ENCODE measurements around the gene BMERB1. TPM values are rescaled to one million over a fixed set of nuclear protein-coding genes. Genes with fewer than 3 reads are reported as not detected.

Gene BMERB1
- polyA plus RNA-seq, 1 donor (not counting 4 experiments of a cell fraction or from before 2014, with no cell fraction given), result 7.8 TPM

DNA sequence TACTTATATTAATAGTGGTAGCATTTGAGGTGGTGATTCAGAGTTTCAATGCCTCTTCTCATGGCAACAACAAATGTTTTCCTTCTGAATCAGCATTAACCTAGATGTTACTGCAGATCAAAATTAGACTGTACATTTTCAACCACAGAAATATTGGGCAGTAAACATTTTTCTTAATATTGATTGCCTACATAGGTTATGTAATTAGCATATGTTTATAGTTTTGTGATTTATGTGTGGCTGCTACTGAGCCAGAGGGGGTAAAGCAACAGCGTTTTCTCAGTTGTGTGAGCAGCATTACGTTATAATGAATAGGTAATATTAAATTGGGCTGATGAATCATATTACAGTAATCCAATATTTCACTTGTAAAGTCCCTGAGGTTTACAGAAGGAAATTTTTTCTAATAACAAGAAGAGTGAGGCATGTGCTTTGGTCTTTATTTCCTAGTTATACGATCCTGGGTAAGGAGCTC lies 18.8 kb upstream of the BMERB1 start:
- peak; percentile 46 for FAIRE-seq
- Histone ChIP-seq H3K4me2 (ENCODE audit: control insufficient read depth, extremely low read depth, insufficient read depth, low read depth, low read length) (peak overlapping the region; percentile 62), H3K9me1 (ENCODE audit: control insufficient read depth, extremely low read depth, insufficient read depth, low read length) (no peaks in the 10 kb centered on the region), H2AFZ (ENCODE audit: control insufficient read depth, low read length) (peak overlapping the region; percentile 37), H3K36me3 (ENCODE audit: control insufficient read depth in 2 of 2, extremely low read depth in 1 of 2, insufficient read depth in 2 of 2, low read length in 2 of 2) (no peaks in the 10 kb centered on the region), H3K79me2 (ENCODE audit: control insufficient read depth, insufficient read depth, low read length) (no peaks in the 10 kb centered on the region), H3K27me3 (ENCODE audit: control insufficient read depth, extremely low read depth, insufficient read depth, low read length) (no peaks in the 10 kb centered on the region), H3K4me1 (ENCODE audit: control insufficient read depth, extremely low read depth, insufficient read depth, low read length) (peaks cover 15% of the 10 kb centered on the region), H3K9ac (ENCODE audit: control insufficient read depth, extremely low read depth, insufficient read depth, low read length) (no peak overlapping the region), H3K27ac (ENCODE audit: control insufficient read depth, insufficient read depth, low read length) (peak overlapping the region; percentile 71), H3K9me3 (ENCODE audit: control insufficient read depth, low read depth, low read length) (no peaks in the 10 kb centered on the region), H4K20me1 (ENCODE audit: control insufficient read depth, extremely low read depth, insufficient read depth, low read length) (no peaks in the 10 kb centered on the region), H3K4me3 (ENCODE audit: control insufficient read depth in 2 of 3, extremely low read depth in 1 of 3, insufficient read depth in 2 of 3, low read depth in 1 of 3, low read length in 3 of 3) (no peak overlapping the region)
- no peak for TF ChIP-seq EZH2 (IDR thresholded peaks at IDR 0.05; ENCODE audit: low read length)
- TF ChIP-seq, protein P1, sequence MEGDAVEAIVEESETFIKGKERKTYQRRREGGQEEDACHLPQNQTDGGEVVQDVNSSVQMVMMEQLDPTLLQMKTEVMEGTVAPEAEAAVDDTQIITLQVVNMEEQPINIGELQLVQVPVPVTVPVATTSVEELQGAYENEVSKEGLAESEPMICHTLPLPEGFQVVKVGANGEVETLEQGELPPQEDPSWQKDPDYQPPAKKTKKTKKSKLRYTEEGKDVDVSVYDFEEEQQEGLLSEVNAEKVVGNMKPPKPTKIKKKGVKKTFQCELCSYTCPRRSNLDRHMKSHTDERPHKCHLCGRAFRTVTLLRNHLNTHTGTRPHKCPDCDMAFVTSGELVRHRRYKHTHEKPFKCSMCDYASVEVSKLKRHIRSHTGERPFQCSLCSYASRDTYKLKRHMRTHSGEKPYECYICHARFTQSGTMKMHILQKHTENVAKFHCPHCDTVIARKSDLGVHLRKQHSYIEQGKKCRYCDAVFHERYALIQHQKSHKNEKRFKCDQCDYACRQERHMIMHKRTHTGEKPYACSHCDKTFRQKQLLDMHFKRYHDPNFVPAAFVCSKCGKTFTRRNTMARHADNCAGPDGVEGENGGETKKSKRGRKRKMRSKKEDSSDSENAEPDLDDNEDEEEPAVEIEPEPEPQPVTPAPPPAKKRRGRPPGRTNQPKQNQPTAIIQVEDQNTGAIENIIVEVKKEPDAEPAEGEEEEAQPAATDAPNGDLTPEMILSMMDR (optimal IDR thresholded peaks at IDR 0.05 in 1 of 3, IDR thresholded peaks at IDR 0.05 in 1 of 3, conservative IDR thresholded peaks at IDR 0.05 in 1 of 3; ENCODE audit: extremely low read depth in 1 of 3, insufficient read depth in 2 of 3, low read length in 3 of 3), result no peak
- no peak for DNase-seq (ENCODE audit: low read depth, low spot score)
- dilution Hi-C loops (cut with MboI; ENCODE audit: extremely low pct_ligation_motif_present, low sequenced_read_pairs), result no loop called here

DNA sequence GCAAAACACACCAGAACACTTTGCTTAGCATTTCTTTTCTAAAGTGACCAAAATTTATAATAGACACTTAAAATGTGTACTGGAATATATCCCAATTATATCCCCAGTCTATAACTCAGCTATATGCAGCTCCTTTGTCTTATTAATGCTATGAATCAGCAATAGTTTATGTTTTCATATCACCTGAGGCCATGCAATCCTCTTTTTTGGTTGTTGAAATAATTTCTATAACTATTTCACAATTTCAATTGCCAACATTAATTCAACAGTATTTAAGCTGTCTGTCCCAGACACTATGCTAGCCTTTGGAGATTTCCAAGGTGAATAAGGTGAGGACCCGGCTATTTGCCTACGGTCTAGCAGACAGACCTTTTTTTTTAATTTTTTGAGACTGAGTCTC lies 17.2 kb upstream of the BMERB1 start:
- Histone ChIP-seq H3K9ac (ENCODE audit: control insufficient read depth, extremely low read depth, insufficient read depth, low read length) (no peak overlapping the region), H3K9me1 (ENCODE audit: control insufficient read depth, extremely low read depth, insufficient read depth, low read length) (no peaks in the 10 kb centered on the region), H3K27me3 (ENCODE audit: control insufficient read depth, extremely low read depth, insufficient read depth, low read length) (no peaks in the 10 kb centered on the region), H4K20me1 (ENCODE audit: control insufficient read depth, extremely low read depth, insufficient read depth, low read length) (no peaks in the 10 kb centered on the region), H3K36me3 (ENCODE audit: control insufficient read depth in 2 of 2, extremely low read depth in 1 of 2, insufficient read depth in 2 of 2, low read length in 2 of 2) (no peaks in the 10 kb centered on the region), H2AFZ (ENCODE audit: control insufficient read depth, low read length) (no peak overlapping the region), H3K4me2 (ENCODE audit: control insufficient read depth, extremely low read depth, insufficient read depth, low read depth, low read length) (no peak overlapping the region), H3K4me3 (ENCODE audit: control insufficient read depth in 2 of 3, extremely low read depth in 1 of 3, insufficient read depth in 2 of 3, low read depth in 1 of 3, low read length in 3 of 3) (no peak overlapping the region), H3K27ac (ENCODE audit: control insufficient read depth, insufficient read depth, low read length) (no peak overlapping the region), H3K79me2 (ENCODE audit: control insufficient read depth, insufficient read depth, low read length) (no peaks in the 10 kb centered on the region), H3K4me1 (ENCODE audit: control insufficient read depth, extremely low read depth, insufficient read depth, low read length) (peaks cover 15% of the 10 kb centered on the region), H3K9me3 (ENCODE audit: control insufficient read depth, low read depth, low read length) (no peaks in the 10 kb centered on the region)
- dilution Hi-C loops (cut with MboI; ENCODE audit: extremely low pct_ligation_motif_present, low sequenced_read_pairs), result no loop called here
- FAIRE-seq, result no peak
- TF ChIP-seq, protein P1 (optimal IDR thresholded peaks at IDR 0.05 in 1 of 3, IDR thresholded peaks at IDR 0.05 in 1 of 3, conservative IDR thresholded peaks at IDR 0.05 in 1 of 3; ENCODE audit: extremely low read depth in 1 of 3, insufficient read depth in 2 of 3, low read length in 3 of 3), result no peak
- no peak for TF ChIP-seq EZH2 (IDR thresholded peaks at IDR 0.05; ENCODE audit: low read length)
- no peak for DNase-seq (ENCODE audit: low read depth, low spot score)

Data from keratinocyte (primary cell).